Subcutaneous abdominal adipose tissue (tissue), 5 donors: ENCODE data around the gene FBN1.

ENCODE experiments used
- H3K27ac ChIP-seq: one replicate; pipeline ENCODE4 v1.7.0; 2013; ENCODE audit warnings: low read depth, mild to moderate bottlenecking, inconsistent platforms, low read length, moderate library complexity
- H3K27me3 ChIP-seq, 5 donors: one replicate each; pipeline ENCODE4 v1.7.0; 2013; ENCODE audit warnings: low read length in 5 of 5, inconsistent platforms in 1 of 5; ENCODE audit not compliant: control insufficient read depth in 5 of 5, insufficient read depth in 4 of 5
- H3K36me3 ChIP-seq, 5 donors: one replicate each; pipeline ENCODE4 v1.7.0; 2013; ENCODE audit warnings: low read length in 5 of 5; ENCODE audit not compliant: control insufficient read depth in 5 of 5, insufficient read depth in 5 of 5
- H3K4me1 ChIP-seq, 5 donors: one replicate each; pipeline ENCODE4 v1.7.0; 2013; ENCODE audit warnings: low read length in 5 of 5, mild to moderate bottlenecking in 3 of 5, moderate library complexity in 1 of 5; ENCODE audit not compliant: control insufficient read depth in 5 of 5, insufficient read depth in 5 of 5
- H3K4me3 ChIP-seq, 5 donors: one replicate each; pipeline ENCODE4 v1.7.0; 2013; ENCODE audit warnings: low read length in 5 of 5, low read depth in 1 of 5
- H3K9ac ChIP-seq, 5 donors: one replicate each; pipeline ENCODE4 v1.7.0; 2013; ENCODE audit warnings: low read length in 5 of 5, mild to moderate bottlenecking in 4 of 5, moderate library complexity in 3 of 5
- H3K9me3 ChIP-seq, 5 donors: one replicate each; pipeline ENCODE4 v1.7.0; 2013; ENCODE audit warnings: low read length in 5 of 5; ENCODE audit not compliant: control insufficient read depth in 5 of 5
- donor health status: healthy.
- donor health status: healthy.
- donor health status: healthy.
- donor health status: healthy.
- donor health status: healthy.

FBN1 gene

DNA sequence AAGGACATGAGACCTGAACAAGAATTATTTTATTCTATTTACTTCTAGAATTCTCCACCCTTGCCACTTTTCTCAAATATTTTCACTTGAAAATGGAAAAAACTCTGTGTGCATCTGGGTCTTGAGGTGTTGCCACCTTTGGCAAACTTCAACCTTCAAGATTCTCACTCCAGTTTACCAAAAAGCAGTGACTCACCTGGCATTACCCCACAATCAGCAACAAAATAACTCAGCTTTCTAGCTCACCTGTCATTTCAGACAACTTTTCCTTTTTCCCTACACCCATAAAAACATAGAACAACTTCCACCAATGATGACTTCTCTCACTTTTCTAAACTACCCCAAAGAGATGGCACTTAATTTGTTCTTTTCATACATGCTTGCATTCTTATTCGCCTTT lies 198.5 kb downstream of the FBN1 start:
- H3K9me3 ChIP-seq: no peaks in the 10 kb centered on the region
- no peak overlapping the region for H3K4me3 ChIP-seq
- peak overlapping the region; percentile 54 for H3K27ac ChIP-seq
- H3K4me1 ChIP-seq: peaks cover 0 to 20% (median 4%) of the 10 kb centered on the region in 5 donors
- H3K36me3 ChIP-seq: peaks cover 43 to 84% (median 66%) of the 10 kb centered on the region in 5 donors
- H3K27me3 ChIP-seq: no peaks in the 10 kb centered on the region
- H3K9ac ChIP-seq: no peak overlapping the region

GRCh38 chr15:48442011-48442410 lies 203.5 kb downstream of the FBN1 start:
- H3K9me3 ChIP-seq: no peaks in the 10 kb centered on the region
- H3K4me3 ChIP-seq: no peak overlapping the region
- H3K4me1 ChIP-seq: peaks cover 0 to 18% (median 10%) of the 10 kb centered on the region in 5 donors
- H3K27ac ChIP-seq: peak overlapping the region; percentile 38
- no peaks in the 10 kb centered on the region for H3K27me3 ChIP-seq
- no peak overlapping the region for H3K9ac ChIP-seq
- peaks cover 43 to 84% (median 46%) of the 10 kb centered on the region in 5 donors for H3K36me3 ChIP-seq

DNA sequence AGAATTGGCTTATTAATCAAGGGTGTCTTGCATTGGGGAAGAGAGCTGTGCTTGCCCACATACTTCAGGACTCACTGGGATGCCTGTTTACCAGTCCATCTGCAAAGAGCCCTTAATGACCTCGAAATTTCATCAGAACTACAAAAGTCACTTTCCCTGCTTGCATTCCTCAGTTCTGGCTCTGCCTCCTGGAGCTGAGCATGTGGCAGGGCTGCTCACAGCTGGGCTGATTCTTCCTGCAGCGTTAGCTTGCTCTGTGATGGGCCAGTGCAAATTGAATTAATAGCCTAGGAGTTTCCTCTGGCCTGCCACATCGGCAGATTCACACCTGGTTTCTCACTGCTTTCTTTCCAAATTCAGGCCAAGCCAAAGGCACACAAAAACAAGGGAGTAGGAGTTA lies 205.4 kb downstream of the FBN1 start:
- Histone ChIP-seq H3K27ac (peak overlapping the region; percentile 77), H3K9ac (no peak overlapping the region), H3K4me3 (no peak overlapping the region), H3K4me1 (peaks cover 0 to 18% (median 10%) of the 10 kb centered on the region in 5 donors), H3K27me3 (no peaks in the 10 kb centered on the region), H3K36me3 (peaks cover 46 to 87% (median 52%) of the 10 kb centered on the region in 5 donors), H3K9me3 (no peaks in the 10 kb centered on the region)

DNA sequence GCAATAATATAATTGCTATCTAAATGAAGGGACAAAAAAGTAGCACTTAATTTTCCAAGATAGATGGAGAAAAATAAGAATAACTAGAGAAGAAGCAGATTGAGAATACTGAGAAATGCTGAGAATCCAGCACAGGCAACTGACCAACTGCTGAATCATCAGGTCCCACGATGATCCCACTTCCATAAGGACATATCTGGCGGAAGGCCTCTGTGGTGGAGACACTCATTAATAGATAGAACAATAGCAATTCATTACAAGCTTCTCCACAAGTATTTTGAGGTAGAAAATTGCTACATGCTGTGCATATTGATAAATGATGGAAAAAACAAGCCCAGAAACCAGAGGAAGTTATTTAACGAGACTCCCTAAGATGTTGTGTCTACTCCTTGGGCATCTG lies 208.3 kb downstream of the FBN1 start:
- Histone ChIP-seq H3K36me3 (peaks cover 48 to 89% (median 65%) of the 10 kb centered on the region in 5 donors), H3K9me3 (no peaks in the 10 kb centered on the region), H3K4me1 (peaks cover 2 to 11% (median 10%) of the 10 kb centered on the region in 5 donors), H3K27me3 (no peaks in the 10 kb centered on the region), H3K27ac (no peak overlapping the region), H3K9ac (no peak overlapping the region), H3K4me3 (no peak overlapping the region)

GRCh38 chr15:48435321-48435720 lies 210.2 kb downstream of the FBN1 start:
- Histone ChIP-seq H3K4me1 (peaks cover 2 to 10% (median 7%) of the 10 kb centered on the region in 5 donors), H3K27ac (no peak overlapping the region), H3K36me3 (peaks cover 45 to 88% (median 62%) of the 10 kb centered on the region in 5 donors), H3K27me3 (no peaks in the 10 kb centered on the region), H3K9me3 (no peaks in the 10 kb centered on the region), H3K4me3 (no peak overlapping the region), H3K9ac (no peak overlapping the region)

DNA sequence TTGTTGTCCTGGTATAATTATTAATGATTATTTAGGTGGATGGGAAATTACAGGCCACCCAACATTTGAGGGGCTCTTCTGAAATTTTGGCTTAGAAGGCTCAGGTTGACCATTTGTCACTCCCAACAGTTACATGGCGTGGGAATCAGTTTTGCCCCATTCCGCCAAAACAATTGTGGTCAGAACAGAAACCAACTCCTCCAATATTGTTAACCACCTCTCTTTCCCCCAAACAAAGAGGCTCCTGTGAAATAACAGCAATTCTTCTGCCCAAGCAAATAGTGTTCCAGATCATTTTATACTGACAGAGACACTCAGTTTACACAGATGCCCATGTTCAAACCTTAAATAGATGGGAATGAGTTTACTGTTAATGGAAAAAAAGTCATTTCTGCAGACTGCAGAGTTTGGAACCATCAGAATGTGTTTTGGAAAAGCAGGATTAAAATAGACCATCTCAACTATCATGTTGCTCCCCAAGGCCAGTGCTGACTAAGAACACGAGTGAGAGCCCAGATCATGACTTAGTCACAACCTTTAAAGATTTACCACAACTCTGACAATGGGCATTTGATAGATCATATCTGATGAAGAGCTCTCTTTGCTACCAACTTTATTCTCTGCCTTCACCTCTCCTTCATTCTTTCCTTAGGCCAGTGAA lies 212.2 kb downstream of the FBN1 start:
- Histone ChIP-seq H3K9ac (no peak overlapping the region), H3K4me3 (no peak overlapping the region), H3K27me3 (no peaks in the 10 kb centered on the region), H3K4me1 (peaks cover 0 to 2% (median 0%) of the 10 kb centered on the region in 5 donors), H3K27ac (no peak overlapping the region), H3K36me3 (peaks cover 55 to 89% (median 74%) of the 10 kb centered on the region in 5 donors), H3K9me3 (no peaks in the 10 kb centered on the region)

DNA sequence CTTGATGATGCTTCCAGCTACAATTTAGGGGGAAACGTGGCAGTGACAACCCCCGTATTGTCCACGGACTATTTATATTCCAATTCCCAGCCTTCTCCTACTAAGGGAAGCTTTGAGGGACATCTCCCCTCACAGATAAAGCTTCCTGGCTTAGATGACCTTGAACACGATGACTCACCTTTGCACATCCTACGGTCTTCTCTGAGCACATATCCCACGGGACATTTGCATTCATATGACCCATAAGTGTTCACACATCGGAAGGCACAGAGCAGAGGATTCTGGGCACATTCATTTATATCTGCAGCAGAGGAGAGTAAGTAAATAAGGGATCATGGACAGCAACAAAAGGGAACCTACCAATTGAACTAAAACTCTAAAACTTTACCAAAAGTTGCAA lies 212.8 kb downstream of the FBN1 start:
- Histone ChIP-seq H3K4me1 (peaks cover 0 to 3% (median 0%) of the 10 kb centered on the region in 5 donors), H3K36me3 (peaks cover 53 to 90% (median 78%) of the 10 kb centered on the region in 5 donors), H3K27me3 (no peaks in the 10 kb centered on the region), H3K9ac (no peak overlapping the region), H3K9me3 (no peaks in the 10 kb centered on the region), H3K27ac (no peak overlapping the region), H3K4me3 (no peak overlapping the region)

DNA sequence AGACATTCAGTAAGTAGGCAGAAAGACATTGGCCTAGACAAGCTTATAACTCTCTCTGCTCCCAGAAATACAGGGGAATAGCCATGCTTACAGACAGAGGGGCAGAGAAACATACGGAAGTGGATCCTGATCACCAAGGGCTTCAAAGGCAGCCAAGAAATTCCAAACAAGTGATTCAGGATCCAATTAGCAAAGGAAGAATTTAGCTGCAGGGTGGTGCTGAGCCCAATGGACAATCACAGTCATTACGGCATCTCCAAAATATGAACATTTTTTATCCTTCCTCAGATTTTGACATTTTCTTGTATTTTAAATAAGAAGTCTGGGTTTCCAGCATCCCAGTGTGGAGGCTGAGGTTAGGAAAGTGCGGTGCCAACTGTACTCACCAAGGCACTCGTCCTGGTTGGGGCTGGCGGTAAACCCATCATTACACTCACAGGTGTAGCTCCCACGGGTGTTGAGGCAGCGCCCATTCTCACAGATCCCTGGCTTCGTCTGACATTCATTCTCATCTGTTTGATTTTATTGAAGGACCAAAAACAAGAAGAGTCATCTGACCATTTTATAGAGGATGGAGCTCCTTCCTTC lies 217.5 kb downstream of the FBN1 start:
- Histone ChIP-seq H3K36me3 (peaks cover 44 to 79% (median 73%) of the 10 kb centered on the region in 5 donors), H3K9ac (no peak overlapping the region), H3K9me3 (no peaks in the 10 kb centered on the region), H3K27me3 (no peaks in the 10 kb centered on the region), H3K4me1 (peaks cover 0 to 12% (median 0%) of the 10 kb centered on the region in 5 donors), H3K27ac (peak overlapping the region; percentile 2), H3K4me3 (no peak overlapping the region)

- no peaks in the 10 kb centered on the region for H3K27me3 ChIP-seq
- H3K27ac ChIP-seq: peak overlapping the region; percentile 43
- no peak overlapping the region for H3K9ac ChIP-seq
- H3K9me3 ChIP-seq: no peaks in the 10 kb centered on the region
- no peak overlapping the region for H3K4me3 ChIP-seq
- H3K36me3 ChIP-seq: peaks cover 42 to 75% (median 67%) of the 10 kb centered on the region in 5 donors
- H3K4me1 ChIP-seq: peaks cover 0 to 12% (median 0%) of the 10 kb centered on the region in 5 donors
Measured at GRCh38 chr15:48427479-48427878, 218.0 kb downstream of the FBN1 start.

DNA sequence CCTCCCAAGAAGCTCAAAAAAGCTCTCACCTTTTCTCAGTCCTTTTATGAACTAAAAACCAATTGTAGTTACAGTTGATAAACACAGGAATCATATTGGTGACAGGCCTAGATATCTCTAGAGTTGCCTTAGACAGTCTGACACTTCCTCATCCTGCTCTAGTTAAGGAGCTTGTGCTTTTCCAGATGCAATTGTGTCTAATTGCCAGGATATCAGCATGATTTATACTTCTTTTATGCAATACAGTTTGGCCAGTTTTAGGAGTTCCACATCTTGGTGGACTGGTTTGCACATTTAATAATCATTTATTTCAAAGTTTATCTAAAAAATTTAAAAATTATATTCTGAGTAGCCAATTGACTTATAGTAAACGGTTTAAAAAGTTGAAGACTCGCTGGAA lies 218.6 kb downstream of the FBN1 start:
- H3K36me3 ChIP-seq: peaks cover 37 to 71% (median 64%) of the 10 kb centered on the region in 5 donors
- H3K4me1 ChIP-seq: peaks cover 0 to 12% (median 0%) of the 10 kb centered on the region in 5 donors
- peak overlapping the region; percentile 43 for H3K27ac ChIP-seq

More for the DNA sequence above, 218.6 kb downstream of the FBN1 start:
- Histone ChIP-seq H3K4me3 (no peak overlapping the region), H3K9me3 (no peaks in the 10 kb centered on the region), H3K9ac (no peak overlapping the region), H3K27me3 (no peaks in the 10 kb centered on the region)
